ENCODE data around the gene TFR2. TPM values are rescaled to one million over a fixed set of nuclear protein-coding genes. Genes with fewer than 3 reads are reported as not detected.
A peak's percentile ranks its signal among the peaks of the same experiment; 100 is the strongest.

Gene TFR2
- total and polyA plus RNA-seq, 3 donors from 2014 or later: 0.87 to 1.5 (median 1.1) TPM

- Histone ChIP-seq H3K9me3 (no peaks in the 10 kb centered on the region), H3K4me1 (peaks cover 26% of the 10 kb centered on the region), H3K4me3 (no peak overlapping the region), H3K36me3 (ENCODE audit: low read depth, missing control alignments) (no peaks in the 10 kb centered on the region), H3K27ac (peak overlapping the region in 1 of 2 donors; percentile 23), H3K27me3 (no peaks in the 10 kb centered on the region)
- 48 to 51% methylated on average over 10 to 13 of the region's 13 CpGs for WGBS, 2 donors
- peak; percentile 39 for DNase-seq
- intact Hi-C loops (cut with DNase I; ENCODE audit: low total_unique reads): no loop called here
- TF ChIP-seq CTCF (IDR thresholded peaks at IDR 0.05): no peak
- TF ChIP-seq POLR2A (IDR thresholded peaks at IDR 0.05): no peak
Measured at GRCh38 chr7:100679129-100679926, 38.0 kb upstream of the TFR2 start.

GRCh38 chr7:100678291-100678984 is 37.1 kb upstream of the TFR2 start:
- Histone ChIP-seq H3K4me3 (no peak overlapping the region), H3K4me1 (peaks cover 26% of the 10 kb centered on the region), H3K27ac (peak overlapping the region in 1 of 2 donors; percentile 23), H3K27me3 (no peaks in the 10 kb centered on the region), H3K9me3 (no peaks in the 10 kb centered on the region), H3K36me3 (ENCODE audit: low read depth, missing control alignments) (no peaks in the 10 kb centered on the region)
- no peak for TF ChIP-seq CTCF (IDR thresholded peaks at IDR 0.05)
- no peak for TF ChIP-seq POLR2A (IDR thresholded peaks at IDR 0.05)
- intact Hi-C loops (cut with DNase I; ENCODE audit: low total_unique reads): no loop called here
- 72 to 89% methylated on average over 31 to 35 of the region's 35 CpGs for WGBS, 2 donors
- DNase-seq: no peak

- H3K9me3 ChIP-seq: no peaks in the 10 kb centered on the region
- H3K4me3 ChIP-seq: no peak overlapping the region
- H3K27ac ChIP-seq: no peak overlapping the region
- no peaks in the 10 kb centered on the region for H3K36me3 ChIP-seq (ENCODE audit: low read depth, missing control alignments)
- intact Hi-C loops (cut with DNase I; ENCODE audit: low total_unique reads): no loop called here
- TF ChIP-seq POLR2A (IDR thresholded peaks at IDR 0.05): no peak
- DNase-seq: no peak
- no peaks in the 10 kb centered on the region for H3K27me3 ChIP-seq
- WGBS, 2 donors: 86 to 88% methylated on average over 13 to 36 of the region's 36 CpGs
- peaks cover 26% of the 10 kb centered on the region for H3K4me1 ChIP-seq
Measured at GRCh38 chr7:100677308-100678267, 36.2 kb upstream of the TFR2 start.

- Histone ChIP-seq H3K4me1 (peaks cover 26% of the 10 kb centered on the region), H3K36me3 (ENCODE audit: low read depth, missing control alignments) (no peaks in the 10 kb centered on the region)
- no peak for DNase-seq
Measured at GRCh38 chr7:100676501-100677306, 35.4 kb upstream of the TFR2 start.

More at GRCh38 chr7:100676501-100677306, 35.4 kb upstream of the TFR2 start:
- TF ChIP-seq POLR2A (IDR thresholded peaks at IDR 0.05) (no peak), CTCF (IDR thresholded peaks at IDR 0.05) (no peak)
- Histone ChIP-seq H3K27me3 (no peaks in the 10 kb centered on the region), H3K9me3 (no peaks in the 10 kb centered on the region), H3K27ac (peak overlapping the region; percentile 98), H3K4me3 (peak overlapping the region; percentile 96 to 99)
- 54 to 55% methylated on average over 22 to 23 of the region's 23 CpGs for WGBS, 2 donors
- intact Hi-C loops (cut with DNase I; ENCODE audit: low total_unique reads): no loop called here
